GM18951 (cell line): ENCODE results near the gene VEZT.
"Not testable (repeated sequence)": the region's sequence is repeated elsewhere in the genome, so short reads cannot be mapped to it uniquely, and the experiment has no call there.

Source experiments
- POLR2A ChIP-seq: IDR thresholded peaks from 4 replicates; pipeline ENCODE4 v1.6.1; 2011; ENCODE audit warnings: mild to moderate bottlenecking; ENCODE audit not compliant: insufficient read length, insufficient read depth; ENCODE audit errors: extremely low read depth
- in situ Hi-C: fragments of 300-500 bp; cut with MboI; formaldehyde crosslinking; loops from one replicate; pipeline ENCODE4 v1.12.0; 2022; ENCODE audit warnings: low sequenced_read_pairs, mixed read lengths, inconsistent platforms; ENCODE audit not compliant: unreplicated experiment

VEZT gene

DNA sequence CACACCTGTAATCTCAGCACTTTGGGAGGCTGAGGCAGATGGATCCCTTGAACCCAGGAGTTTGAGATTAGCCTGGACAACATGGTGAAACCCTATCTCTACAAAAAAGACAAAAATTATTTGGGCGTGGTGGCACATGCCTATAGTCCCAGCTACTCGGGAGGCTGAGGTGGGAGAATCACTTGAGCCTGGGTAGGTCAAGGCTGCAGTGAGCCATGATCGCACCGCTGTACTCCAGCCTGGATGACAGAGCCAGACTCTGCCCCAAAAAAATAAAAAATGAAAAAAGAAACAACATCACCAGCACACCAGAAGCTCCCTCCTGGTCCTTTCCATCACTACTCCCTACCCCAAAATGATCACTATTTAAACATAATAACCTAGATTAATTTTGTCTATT, 2.6 kb downstream of the VEZT start:
- in situ Hi-C loops, result no loop called here
- TF ChIP-seq POLR2A, result no peak

DNA sequence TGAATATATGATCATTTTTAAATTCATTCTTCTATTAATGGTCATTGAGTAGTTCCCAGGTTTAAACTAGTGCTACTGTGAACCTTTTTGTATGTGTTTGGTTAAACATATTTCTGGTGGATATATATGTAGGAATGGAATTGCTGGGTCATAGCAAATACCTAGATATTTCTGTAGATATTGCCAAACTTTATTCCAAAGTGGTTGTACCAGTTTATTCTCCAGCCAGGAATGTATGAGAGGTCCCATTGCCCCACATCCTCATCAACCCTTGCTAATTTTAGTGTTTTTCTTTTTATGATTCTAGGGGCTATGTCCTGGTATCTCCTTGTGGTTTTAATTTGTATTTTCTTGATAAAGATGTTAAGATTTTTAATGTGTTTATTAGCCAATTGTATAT, 3.1 kb downstream of the VEZT start:
- no peak for TF ChIP-seq POLR2A
- in situ Hi-C loops, result no loop called here

DNA sequence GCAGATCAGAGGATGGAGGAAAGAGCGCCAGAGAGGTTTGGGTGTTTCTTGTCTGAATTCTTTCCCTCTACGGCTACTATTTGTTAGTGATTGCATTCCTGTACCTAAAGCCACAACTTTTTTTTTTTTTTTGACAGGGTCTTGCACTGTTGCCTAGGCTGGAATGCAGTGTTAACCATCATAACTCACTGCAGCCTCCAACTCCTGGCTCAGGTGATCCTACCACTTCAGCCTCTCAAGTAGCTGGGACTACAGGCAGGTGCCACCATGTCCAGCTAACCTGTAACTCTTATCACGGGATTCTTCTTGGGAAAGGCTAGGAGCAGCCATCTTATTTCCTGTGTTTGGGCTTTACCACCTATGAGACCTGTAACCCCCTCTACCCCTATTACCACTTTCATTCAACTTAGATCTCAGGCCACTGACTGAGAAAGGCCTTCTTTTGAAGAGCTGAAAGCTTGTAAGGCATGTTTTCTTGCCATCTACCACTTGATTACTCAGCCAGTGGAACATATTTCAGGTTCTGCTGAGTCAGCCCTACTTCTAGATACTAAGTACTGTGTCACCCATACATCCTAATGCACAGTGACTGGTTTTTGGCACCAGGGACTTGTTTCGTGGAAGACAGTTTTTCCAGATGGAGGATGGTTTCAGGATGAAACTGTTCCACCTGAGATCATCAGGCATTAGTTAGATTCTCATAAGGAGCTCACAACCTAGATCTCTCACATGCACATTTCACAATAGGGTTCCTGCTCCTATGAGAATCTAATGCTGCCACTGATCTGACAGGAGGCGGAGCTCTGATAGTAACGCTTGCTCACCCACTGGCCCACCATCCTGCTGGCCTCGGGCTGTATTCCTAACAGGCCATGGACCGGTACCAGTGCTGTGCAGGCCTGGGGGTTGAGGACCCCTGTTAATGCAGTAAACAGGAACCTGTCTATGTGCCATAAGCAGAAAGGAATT, 6.9 kb downstream of the VEZT start:
- in situ Hi-C loops, result no loop called here
- no peak for TF ChIP-seq POLR2A

GRCh38 chr12:95225645-95226212, 8.1 kb downstream of the VEZT start:
- in situ Hi-C loops, result no loop called here
- TF ChIP-seq POLR2A, result no peak

- TF ChIP-seq POLR2A, result no peak
- in situ Hi-C loops, result no loop called here
These were observed 10.3 kb downstream of the VEZT start for GRCh38 chr12:95227818-95228356.

- in situ Hi-C loops, result no loop called here
- no peak for TF ChIP-seq POLR2A
These were observed 11.0 kb downstream of the VEZT start for GRCh38 chr12:95228617-95229016.

DNA sequence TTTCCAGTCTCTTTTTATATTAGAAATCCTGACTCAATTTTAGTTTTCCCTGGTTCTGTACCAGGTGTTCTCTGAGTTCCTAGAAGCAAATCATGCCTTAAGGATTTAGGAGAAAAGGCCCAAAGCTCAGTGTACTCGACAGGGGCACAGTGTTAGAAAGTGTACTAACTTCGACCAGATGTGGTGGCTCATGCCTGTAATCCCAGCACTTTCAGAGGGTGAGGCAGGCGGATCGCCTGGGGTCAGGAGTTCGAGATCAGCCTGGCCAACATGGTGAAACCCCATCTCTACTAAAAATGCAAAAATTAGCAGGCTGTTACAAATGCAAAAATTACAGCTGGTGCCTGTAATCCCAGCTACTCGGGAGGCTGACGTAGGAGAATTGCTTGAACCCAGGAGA, 12.0 kb downstream of the VEZT start:
- no peak for TF ChIP-seq POLR2A
- in situ Hi-C loops, result no loop called here

GRCh38 chr12:95230313-95230712, 12.7 kb downstream of the VEZT start:
- in situ Hi-C loops, result no loop called here
- TF ChIP-seq POLR2A, result no peak

DNA sequence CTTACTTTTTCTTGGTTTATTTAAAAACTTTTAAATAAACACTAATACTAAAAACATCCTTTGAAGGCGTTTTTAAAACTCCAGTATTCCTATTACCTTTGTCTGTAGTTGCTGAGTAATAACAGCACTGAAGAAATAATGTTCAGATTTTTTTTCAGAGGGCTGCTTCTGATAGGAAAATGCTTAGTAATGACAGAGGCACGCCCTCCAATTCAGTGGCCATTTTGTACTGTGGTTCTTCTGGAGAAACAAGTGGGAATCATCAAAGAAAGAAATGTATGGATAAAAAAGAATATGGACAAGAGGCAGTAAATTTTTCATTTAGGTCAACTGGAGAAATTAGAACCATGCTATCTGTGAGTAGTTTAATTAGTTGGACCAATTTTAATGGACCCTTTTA, 13.6 kb downstream of the VEZT start:
- no peak for TF ChIP-seq POLR2A
- in situ Hi-C loops, result no loop called here

DNA sequence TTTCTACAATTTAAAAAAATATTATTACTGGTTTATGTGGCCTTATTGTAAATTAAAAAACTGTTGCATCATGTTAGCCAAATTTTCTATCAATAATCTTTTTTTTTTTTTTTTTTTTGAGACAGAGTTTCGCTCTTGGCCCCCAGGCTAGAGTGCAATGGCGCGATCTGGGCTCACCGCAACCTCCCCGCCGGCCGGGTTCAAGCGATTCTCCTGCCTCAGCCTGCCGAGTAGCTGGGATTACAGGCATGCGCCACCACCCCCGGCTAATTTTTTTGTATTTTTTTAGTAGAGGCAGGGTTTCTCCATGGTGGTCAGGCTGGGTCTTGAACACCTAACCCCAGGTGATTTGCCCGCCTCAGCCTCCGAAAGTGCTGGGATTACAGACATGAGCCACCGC, 16.6 kb downstream of the VEZT start:
- in situ Hi-C loops, result not testable (repeated sequence)

DNA sequence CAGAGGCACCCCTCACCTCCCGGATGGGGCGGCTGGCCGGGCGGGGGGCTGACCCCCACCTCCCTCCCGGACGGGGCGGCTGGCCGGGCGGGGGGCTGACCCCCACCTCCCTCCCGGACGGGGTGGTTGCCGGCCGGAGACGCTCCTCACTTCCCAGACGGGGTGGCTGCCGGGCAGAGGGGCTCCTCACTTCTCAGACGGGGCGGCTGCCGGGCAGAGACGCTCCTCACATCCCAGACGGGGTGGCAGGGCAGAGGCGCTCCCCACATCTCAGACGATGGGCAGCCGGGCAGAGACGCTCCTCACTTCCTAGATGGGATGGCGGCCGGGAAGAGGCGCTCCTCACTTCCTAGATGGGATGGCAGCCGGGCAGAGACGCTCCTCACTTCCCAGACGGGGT, 18.0 kb downstream of the VEZT start:
- in situ Hi-C loops, result not testable (repeated sequence)

- TF ChIP-seq POLR2A, result no peak
- in situ Hi-C loops, result no loop called here
These were observed 19.7 kb downstream of the VEZT start for GRCh38 chr12:95237315-95237714.

DNA sequence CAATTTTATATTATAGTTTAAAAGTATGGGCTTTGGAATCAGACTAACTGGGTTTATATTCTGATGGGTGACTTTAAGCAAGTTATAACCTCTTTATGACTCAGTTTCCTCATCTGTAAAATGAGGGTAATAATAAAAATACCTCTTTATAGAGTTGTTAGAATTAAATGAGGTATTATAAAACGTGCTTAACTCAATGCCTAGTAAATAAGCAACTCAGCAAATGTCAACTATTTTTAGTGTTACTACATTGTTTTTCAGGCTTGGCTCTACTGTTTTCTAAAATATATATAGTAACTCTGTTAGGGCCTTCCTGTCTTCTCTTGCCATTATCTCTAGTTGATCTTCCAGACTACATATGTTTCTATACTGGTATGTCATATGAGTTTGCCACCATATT, 20.5 kb downstream of the VEZT start:
- in situ Hi-C loops, result no loop called here
- no peak for TF ChIP-seq POLR2A

GRCh38 chr12:95239216-95239615, 21.6 kb downstream of the VEZT start:
- in situ Hi-C loops, result no loop called here
- no peak for TF ChIP-seq POLR2A

GRCh38 chr12:95239835-95240234, 22.2 kb downstream of the VEZT start:
- in situ Hi-C loops, result not testable (repeated sequence)
